ENCODE data around the gene TSEN2.

Gene TSEN2

DNA sequence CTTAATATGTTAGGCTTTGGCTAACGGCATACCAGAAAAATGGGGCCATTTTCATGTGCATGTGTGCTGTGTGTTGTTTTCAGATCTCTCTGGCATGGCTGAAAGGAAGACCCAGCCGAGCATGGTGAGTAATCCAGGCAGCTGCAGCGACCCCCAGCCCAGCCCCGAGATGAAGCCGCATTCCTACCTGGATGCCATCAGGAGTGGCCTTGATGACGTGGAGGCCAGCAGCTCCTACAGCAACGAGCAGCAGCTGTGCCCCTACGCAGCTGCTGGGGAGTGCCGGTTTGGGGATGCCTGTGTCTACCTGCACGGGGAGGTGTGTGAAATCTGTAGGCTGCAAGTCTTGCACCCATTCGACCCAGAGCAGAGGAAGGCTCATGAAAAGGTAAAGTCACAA is 87.7 kb downstream of the TSEN2 start:
- Histone ChIP-seq H3K36me3 (ENCODE audit: control insufficient read depth, insufficient read depth, low read length) (peaks cover 81% of the 10 kb centered on the region), H3K4me1 (ENCODE audit: control insufficient read depth, insufficient read depth, low read length, poor library complexity, severe bottlenecking) (peaks cover 5% of the 10 kb centered on the region), H3K9me3 (ENCODE audit: control insufficient read depth, low read length) (no peaks in the 10 kb centered on the region), H3K4me3 (ENCODE audit: extremely low read depth, insufficient read depth, low read length, poor library complexity, severe bottlenecking) (no peak overlapping the region), H3K27ac (ENCODE audit: low read depth, low read length, severe bottlenecking) (no peak overlapping the region)
- WGBS, 2 experiments (ENCODE audit: insufficient coverage in 2 of 2) = 86 to 94% methylated on average over 10 of the region's 11 CpGs

- no peak overlapping the region for H3K27ac ChIP-seq (ENCODE audit: low read depth, low read length, severe bottlenecking)
- H3K4me1 ChIP-seq (ENCODE audit: control insufficient read depth, insufficient read depth, low read length, poor library complexity, severe bottlenecking) = peaks cover 5% of the 10 kb centered on the region
- H3K4me3 ChIP-seq (ENCODE audit: extremely low read depth, insufficient read depth, low read length, poor library complexity, severe bottlenecking) = no peak overlapping the region
- H3K9me3 ChIP-seq (ENCODE audit: control insufficient read depth, low read length) = no peaks in the 10 kb centered on the region
- WGBS, 2 experiments (ENCODE audit: insufficient coverage in 2 of 2) = 99 to 100% methylated on average over 6 of the region's 6 CpGs
- H3K36me3 ChIP-seq (ENCODE audit: control insufficient read depth, insufficient read depth, low read length) = peaks cover 93% of the 10 kb centered on the region
Observed at GRCh38 chr3:12574131-12574530, 89.9 kb downstream of the TSEN2 start.

GRCh38 chr3:12574661-12575060 is 90.4 kb downstream of the TSEN2 start:
- 97 to 98% methylated on average over 5 to 6 of the region's 7 CpGs for WGBS, 2 experiments (ENCODE audit: insufficient coverage in 2 of 2)
- H3K36me3 ChIP-seq (ENCODE audit: control insufficient read depth, insufficient read depth, low read length) = peaks cover 95% of the 10 kb centered on the region

DNA sequence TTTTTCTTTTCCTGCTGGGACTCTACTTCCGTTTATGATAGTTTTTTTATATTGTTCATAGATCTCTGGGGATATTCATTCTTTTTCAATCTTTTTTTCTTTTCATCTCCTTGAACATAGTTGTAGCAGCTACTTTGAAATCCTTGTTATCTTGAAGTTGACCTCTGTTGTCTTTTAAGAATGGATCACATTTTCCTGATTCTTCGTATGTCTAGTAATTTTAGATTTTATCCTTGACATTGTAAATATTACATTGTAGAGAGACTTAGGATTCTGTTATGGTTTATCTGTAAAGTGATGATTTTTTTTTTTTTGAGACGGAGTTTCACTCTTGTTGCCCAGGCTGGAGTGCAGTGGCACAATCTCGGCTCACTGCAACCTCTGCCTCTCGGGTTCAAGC is 93.1 kb downstream of the TSEN2 start:
- peaks cover 86% of the 10 kb centered on the region for H3K36me3 ChIP-seq (ENCODE audit: control insufficient read depth, insufficient read depth, low read length)
- WGBS, 2 experiments (ENCODE audit: insufficient coverage in 2 of 2) = 89% methylated on average over 3 of the region's 5 CpGs; no CpG with 5 or more reads in 1 of the 2 experiments
- H3K27ac ChIP-seq (ENCODE audit: low read depth, low read length, severe bottlenecking) = no peak overlapping the region
- peaks cover 9% of the 10 kb centered on the region for H3K4me1 ChIP-seq (ENCODE audit: control insufficient read depth, insufficient read depth, low read length, poor library complexity, severe bottlenecking)
- H3K9me3 ChIP-seq (ENCODE audit: control insufficient read depth, low read length) = no peaks in the 10 kb centered on the region
- no peak overlapping the region for H3K4me3 ChIP-seq (ENCODE audit: extremely low read depth, insufficient read depth, low read length, poor library complexity, severe bottlenecking)

More at GRCh38 chr3:12574661-12575060, 90.4 kb downstream of the TSEN2 start:
- Histone ChIP-seq H3K27ac (ENCODE audit: low read depth, low read length, severe bottlenecking) (no peak overlapping the region), H3K9me3 (ENCODE audit: control insufficient read depth, low read length) (no peaks in the 10 kb centered on the region), H3K4me3 (ENCODE audit: extremely low read depth, insufficient read depth, low read length, poor library complexity, severe bottlenecking) (no peak overlapping the region), H3K4me1 (ENCODE audit: control insufficient read depth, insufficient read depth, low read length, poor library complexity, severe bottlenecking) (peaks cover 5% of the 10 kb centered on the region)

GRCh38 chr3:12578742-12579141 is 94.5 kb downstream of the TSEN2 start:
- H3K27ac ChIP-seq (ENCODE audit: low read depth, low read length, severe bottlenecking) = no peak overlapping the region
- no peaks in the 10 kb centered on the region for H3K9me3 ChIP-seq (ENCODE audit: control insufficient read depth, low read length)
- peaks cover 86% of the 10 kb centered on the region for H3K36me3 ChIP-seq (ENCODE audit: control insufficient read depth, insufficient read depth, low read length)
- peaks cover 3% of the 10 kb centered on the region for H3K4me1 ChIP-seq (ENCODE audit: control insufficient read depth, insufficient read depth, low read length, poor library complexity, severe bottlenecking)
- WGBS, 2 experiments (ENCODE audit: insufficient coverage in 2 of 2) = 100% methylated on average over 1 of the region's 2 CpGs; no CpG with 5 or more reads in 1 of the 2 experiments
- H3K4me3 ChIP-seq (ENCODE audit: extremely low read depth, insufficient read depth, low read length, poor library complexity, severe bottlenecking) = no peak overlapping the region

- H3K27ac ChIP-seq (ENCODE audit: low read depth, low read length, severe bottlenecking) = no peak overlapping the region
- no peak overlapping the region for H3K4me3 ChIP-seq (ENCODE audit: extremely low read depth, insufficient read depth, low read length, poor library complexity, severe bottlenecking)
- no peaks in the 10 kb centered on the region for H3K9me3 ChIP-seq (ENCODE audit: control insufficient read depth, low read length)
- peaks cover 3% of the 10 kb centered on the region for H3K4me1 ChIP-seq (ENCODE audit: control insufficient read depth, insufficient read depth, low read length, poor library complexity, severe bottlenecking)
- 92 to 100% methylated on average over 2 of the region's 3 CpGs for WGBS, 2 experiments (ENCODE audit: insufficient coverage in 2 of 2)
- H3K36me3 ChIP-seq (ENCODE audit: control insufficient read depth, insufficient read depth, low read length) = peaks cover 86% of the 10 kb centered on the region
Observed at GRCh38 chr3:12579456-12579855, 95.2 kb downstream of the TSEN2 start.

DNA sequence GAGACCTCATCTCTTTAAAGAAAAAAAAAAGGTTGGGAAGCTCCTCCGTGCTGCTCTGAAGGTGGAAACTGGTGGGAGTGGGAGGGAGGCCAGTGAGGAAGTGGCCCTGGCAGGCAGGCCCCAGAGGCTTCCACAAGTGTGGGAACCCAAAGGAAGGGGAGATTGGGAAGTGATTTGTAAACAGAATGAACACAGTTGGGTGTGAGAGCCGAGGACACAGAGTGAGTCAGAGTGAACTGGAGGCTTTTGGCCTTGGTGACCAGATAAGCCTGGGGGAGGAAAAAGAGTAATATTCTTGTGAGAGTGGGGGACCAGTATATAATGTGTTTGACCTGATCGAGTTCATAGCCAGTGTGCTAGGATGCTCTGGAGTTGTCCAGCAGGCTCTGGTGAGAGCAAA is 95.6 kb downstream of the TSEN2 start:
- Histone ChIP-seq H3K27ac (ENCODE audit: low read depth, low read length, severe bottlenecking) (no peak overlapping the region), H3K4me3 (ENCODE audit: extremely low read depth, insufficient read depth, low read length, poor library complexity, severe bottlenecking) (no peak overlapping the region), H3K9me3 (ENCODE audit: control insufficient read depth, low read length) (no peaks in the 10 kb centered on the region), H3K36me3 (ENCODE audit: control insufficient read depth, insufficient read depth, low read length) (peaks cover 86% of the 10 kb centered on the region), H3K4me1 (ENCODE audit: control insufficient read depth, insufficient read depth, low read length, poor library complexity, severe bottlenecking) (peaks cover 3% of the 10 kb centered on the region)
- WGBS, 2 experiments (ENCODE audit: insufficient coverage in 2 of 2) = 88 to 97% methylated on average over 3 of the region's 3 CpGs

DNA sequence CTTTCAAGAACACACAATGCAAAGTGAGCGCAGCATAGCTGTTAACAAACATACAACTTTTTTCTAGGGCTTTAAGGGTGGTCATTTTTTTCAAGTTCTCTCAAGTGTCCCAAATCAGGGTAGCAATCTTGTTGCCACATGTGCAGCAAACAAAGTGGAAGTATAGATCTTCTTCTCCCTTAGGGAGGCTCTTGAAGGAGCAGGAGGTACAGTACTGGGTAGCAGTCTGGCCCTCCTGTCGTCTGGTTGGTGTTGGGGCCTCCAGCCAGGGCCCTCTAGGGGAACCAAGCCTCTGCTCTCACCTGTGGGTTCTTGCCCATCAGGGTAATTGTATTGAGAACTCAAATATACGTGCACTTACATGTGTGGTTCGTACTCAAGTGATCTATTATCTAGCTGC is 98.5 kb downstream of the TSEN2 start:
- H3K36me3 ChIP-seq (ENCODE audit: control insufficient read depth, insufficient read depth, low read length) = peaks cover 85% of the 10 kb centered on the region
- no peaks in the 10 kb centered on the region for H3K9me3 ChIP-seq (ENCODE audit: control insufficient read depth, low read length)
- WGBS, 2 experiments (ENCODE audit: insufficient coverage in 2 of 2) = 86 to 95% methylated on average over 3 to 4 of the region's 4 CpGs
- H3K4me3 ChIP-seq (ENCODE audit: extremely low read depth, insufficient read depth, low read length, poor library complexity, severe bottlenecking) = no peak overlapping the region
- H3K27ac ChIP-seq (ENCODE audit: low read depth, low read length, severe bottlenecking) = no peak overlapping the region
- peaks cover 3% of the 10 kb centered on the region for H3K4me1 ChIP-seq (ENCODE audit: control insufficient read depth, insufficient read depth, low read length, poor library complexity, severe bottlenecking)
